Stimulated activated CD8-positive, alpha-beta memory T cell treated with anti-CD3 and anti-CD28 coated beads, Interleukin-12 subunit alpha, Interleukin-12 subunit beta, amount 100 ng/mL, for 24 hours (primary cell): ENCODE results near the gene HSF2.

Experiments used
- DNase-seq: peaks from one replicate; pipeline ENCODE4 v3.0.0-alpha.2; 2020; ENCODE audit errors: extremely low read depth

HSF2 gene

DNA sequence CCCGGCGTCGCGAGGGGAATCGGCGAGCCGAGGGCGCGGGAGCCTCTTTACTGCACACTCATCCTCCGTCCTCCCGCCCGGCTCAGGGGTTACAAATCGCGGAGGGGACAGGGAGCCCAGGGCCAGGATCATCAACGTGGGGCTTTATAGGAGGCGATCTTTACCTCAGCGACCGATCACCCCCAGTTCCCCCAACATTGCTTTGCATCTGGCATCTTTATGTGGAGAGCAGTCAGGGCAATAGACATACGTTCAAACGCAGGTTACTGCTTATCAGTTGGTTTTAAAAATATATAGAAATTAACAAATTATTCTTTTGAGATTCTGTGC lies 634 bp downstream of the HSF2 start:
- no peak for DNase-seq

DNA sequence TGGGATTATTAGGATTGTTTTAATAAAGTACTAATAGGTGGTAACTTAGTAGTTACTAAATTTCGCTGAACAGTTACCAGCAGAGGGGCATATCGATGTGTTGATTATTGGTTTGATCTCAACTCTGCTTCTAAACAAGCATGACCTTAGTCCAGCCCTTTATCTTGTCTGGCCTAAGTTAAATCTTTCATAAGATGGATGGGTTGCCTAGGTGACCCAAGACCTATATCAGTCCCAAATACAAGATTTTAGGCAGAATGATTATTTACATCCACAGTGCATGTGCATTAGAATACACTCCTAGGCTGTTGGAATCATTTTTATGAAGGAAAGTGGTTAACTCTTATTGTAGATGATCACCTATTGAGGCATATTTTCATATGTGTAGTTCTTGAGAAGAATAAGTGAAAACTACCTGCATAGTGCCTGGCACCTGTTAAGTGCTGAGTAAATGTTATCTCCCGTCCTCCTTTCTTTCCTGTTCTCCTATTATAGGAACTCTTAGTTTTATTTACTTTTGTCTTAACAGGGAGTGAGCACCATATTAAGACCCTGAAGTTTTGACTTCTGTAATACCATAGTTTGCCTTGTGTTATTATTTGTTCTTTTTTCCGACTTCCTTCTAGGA lies 1.1 kb downstream of the HSF2 start:
- no peak for DNase-seq

DNA sequence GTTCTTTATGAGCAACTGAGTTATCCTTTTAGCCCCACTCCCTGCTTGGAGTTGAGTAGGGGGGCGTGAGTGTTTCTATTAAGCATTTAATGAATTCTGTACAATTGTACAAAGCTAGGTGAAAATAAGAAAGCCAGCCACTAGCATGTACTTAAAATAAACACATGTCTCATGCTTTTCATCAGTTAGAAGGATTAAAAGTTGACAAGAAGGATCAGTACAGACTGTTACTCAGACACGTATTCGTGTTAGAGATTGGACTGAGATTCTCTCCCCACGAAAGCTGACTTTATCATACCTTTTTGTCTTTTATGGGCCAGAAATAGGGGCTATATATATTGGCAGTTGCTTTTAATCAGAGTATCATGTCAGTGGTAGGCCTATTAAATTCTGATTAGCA lies 1.7 kb downstream of the HSF2 start:
- no peak for DNase-seq

DNA sequence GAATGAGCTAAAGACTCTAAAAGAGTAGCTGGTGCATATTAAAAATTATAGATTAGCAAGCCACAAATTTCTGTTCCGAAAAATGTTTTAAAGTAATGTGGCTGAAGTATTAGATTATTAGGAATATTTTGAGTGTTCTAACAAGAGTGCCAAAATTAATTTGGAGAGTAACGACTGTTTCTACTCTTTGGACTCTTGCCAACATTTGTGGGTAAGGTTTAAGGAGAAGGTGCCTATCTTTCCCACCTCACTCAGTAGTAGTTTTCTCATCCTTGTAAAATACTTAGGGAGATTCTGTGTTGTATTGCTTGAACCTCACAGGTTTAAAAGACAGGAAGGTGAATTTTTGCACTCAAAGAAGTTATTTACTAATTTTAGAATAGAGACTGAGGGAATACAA lies 5.0 kb downstream of the HSF2 start:
- no peak for DNase-seq

DNA sequence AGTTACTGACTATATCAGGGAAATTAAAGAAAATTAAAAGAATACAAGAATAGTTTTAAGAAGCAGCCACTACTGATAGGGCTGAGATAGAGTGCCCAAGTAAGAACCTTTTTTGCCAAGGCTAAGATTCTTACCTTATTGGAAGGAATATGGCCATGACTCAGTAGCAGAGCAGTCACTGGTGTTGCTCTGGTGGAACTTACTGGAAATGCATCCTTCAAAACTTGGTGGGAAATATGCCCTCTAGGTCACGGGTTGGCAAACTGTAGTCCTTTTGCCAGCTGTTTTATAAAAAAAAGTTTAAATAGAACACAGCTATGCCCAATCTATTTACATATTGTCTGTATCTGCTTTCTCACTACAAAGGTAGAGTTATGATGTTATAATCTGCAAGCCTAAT lies 6.0 kb downstream of the HSF2 start:
- DNase-seq, result no peak

DNA sequence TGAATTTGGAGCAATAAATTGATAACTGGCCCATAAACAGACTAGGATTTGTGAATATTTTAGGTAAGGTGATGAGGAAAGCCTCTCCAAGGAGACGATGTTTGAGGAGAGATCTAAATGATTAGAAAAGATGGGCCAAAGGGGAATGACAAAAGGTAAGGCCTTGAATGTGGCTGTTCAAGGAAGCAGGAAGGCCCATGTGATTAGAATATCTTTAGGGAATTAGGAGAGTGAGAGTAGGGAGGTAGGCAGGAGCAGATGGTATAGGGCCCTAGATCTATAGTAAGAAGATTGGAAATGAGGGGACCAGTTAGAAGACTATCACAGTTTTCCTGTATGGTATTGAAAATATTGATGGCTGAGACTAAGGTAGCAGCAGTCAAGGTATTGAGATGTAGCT lies 6.7 kb downstream of the HSF2 start:
- no peak for DNase-seq

DNA sequence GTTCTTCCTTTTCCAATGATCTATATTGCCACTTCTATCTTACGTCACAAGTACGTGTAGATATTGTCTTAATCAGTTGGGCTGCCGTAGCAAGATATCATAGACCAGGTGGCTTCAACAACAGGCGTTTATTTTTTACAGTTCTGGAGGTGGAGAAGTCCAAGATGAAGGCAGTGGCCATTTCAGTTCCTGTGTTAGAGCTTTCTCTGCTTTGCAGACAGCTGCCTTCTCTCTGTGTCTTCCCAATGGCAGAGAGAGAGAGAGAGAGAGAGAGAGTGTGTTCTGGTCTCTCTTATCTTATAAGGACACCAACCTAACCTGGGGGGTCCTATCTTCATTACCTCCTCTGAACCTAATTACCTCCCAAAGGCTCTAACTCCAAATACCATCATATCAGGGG lies 8.3 kb downstream of the HSF2 start:
- DNase-seq, result no peak

DNA sequence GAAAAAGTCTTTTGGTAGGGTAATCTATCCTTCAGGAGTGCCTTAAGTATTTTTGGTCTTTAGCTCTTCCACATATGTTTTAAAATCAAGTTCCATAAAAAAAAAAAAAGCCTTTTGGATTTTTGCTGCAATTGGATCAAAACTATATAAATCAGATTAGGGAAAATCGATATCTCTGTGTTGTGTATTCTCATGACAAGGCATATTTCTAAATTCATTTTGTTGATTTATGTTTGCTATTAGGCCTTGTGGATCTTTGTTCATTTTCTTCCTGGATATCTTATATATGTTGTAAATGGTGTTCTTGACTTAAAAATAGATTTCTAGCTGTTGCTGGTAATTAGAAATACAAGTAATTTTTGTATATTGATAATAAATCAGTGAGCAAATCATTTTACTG lies 8.8 kb downstream of the HSF2 start:
- no peak for DNase-seq

DNA sequence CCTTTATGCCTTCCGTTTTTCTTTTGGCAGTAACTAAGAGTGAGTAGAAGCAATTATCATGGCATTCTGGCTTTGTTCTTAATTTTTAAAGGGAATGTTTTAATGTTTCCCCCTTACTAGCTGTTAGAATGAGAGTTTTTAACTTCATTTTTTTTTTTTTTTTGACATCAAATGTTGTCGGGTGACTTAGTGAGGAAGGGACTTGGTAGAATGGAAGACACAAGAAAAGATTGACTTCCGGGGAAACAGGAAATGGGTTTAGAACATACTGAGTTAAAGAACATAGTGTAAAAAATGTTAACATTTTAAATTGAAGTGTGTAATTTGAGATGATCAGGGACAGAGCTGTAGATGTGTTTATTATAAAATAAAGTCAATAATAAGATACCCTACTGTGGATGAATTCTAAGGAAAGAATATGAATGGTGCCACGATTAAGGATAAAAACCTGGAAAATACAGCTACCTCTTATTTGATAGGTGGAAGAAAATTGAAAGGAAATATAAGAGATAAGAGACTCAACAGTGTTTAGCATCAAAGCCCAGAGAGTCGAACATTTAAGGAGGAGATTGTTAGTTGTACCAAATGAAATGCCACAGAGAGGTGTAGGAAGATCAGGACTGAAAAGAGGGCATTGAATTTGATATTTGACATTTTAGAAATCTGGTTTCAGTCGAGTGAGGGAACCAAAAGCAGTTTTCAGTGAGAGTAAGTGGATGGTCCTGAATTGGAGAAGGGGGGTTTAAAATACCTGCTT lies 9.4 kb downstream of the HSF2 start:
- DNase-seq, result no peak

DNA sequence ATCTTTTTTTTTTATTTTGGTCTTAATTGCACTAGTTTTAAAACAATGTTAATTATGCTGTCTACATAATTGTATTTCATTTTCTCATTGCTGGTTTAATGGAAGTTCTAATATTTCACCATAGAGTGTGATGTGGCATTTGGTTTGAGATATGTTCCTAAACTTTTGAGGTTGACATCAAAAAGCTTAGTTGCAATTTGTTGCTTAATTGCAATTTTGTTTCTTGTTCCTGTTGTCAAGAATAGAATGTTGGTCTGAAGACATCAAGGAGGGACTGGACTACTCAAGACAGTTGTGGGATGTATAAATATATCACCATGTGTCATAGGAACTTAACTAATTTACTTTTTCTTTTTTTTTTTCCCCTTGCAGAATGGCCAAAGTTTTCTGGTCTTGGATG lies 12.5 kb downstream of the HSF2 start:
- no peak for DNase-seq

DNA sequence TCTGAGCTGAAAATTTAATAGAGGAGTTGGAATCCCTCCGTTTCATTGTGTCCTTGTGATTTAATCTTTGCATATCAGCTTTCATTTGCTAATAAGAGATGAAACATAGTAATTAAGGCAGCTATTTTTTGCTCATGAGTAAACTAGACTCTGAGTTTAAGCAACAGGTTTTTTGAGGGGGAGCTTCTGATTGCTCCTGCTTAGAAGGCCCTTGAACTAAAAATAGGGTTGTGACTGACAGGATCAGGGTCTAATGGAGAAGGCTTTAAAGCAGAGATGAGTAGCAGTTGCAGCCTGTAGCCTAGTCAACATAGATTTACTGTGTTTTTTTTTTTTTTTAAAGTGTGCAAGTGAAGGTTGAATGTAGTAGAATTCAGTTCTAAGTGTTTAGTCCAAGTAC lies 17.4 kb downstream of the HSF2 start:
- no peak for DNase-seq

DNA sequence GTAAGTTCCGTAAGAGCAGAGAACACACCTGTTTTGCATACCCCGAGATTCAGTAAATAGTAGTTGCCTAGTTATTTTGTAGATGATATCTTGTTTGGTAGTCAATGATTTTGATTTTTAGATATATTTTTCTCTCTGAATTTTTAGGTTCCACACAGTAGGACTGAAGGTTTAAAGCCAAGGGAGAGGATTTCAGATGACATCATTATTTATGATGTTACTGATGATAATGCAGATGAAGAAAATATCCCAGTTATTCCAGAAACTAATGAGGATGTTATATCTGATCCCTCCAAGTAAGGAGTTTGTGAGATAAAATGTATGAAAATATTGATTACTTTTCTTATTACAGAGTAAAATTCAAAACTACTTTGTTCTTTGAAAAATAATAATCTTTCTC lies 22.6 kb downstream of the HSF2 start:
- no peak for DNase-seq

DNA sequence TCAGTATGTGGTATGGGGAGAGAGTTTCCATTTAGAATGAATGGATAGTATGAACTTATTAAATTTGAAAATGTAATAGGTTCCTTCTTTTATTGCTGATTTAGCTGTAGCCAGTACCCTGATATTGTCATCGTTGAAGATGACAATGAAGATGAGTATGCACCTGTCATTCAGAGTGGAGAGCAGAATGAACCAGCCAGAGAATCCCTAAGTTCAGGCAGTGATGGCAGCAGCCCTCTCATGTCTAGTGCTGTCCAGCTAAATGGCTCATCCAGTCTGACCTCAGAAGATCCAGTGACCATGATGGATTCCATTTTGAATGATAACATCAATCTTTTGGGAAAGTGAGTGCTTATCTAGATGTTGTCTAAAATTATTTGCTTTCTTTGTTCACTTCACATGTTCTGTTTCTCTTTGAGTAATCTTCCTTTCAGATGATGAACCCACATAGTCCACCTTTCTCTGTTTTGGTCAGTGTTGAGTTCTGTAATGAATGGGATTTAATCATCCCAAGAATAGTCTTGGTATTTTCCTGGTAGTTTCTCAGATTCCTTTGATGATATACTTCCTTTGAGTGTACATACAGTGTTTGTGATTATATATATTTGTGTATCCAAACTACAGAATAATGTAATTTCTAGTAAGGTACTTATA lies 23.3 kb downstream of the HSF2 start:
- no peak for DNase-seq

DNA sequence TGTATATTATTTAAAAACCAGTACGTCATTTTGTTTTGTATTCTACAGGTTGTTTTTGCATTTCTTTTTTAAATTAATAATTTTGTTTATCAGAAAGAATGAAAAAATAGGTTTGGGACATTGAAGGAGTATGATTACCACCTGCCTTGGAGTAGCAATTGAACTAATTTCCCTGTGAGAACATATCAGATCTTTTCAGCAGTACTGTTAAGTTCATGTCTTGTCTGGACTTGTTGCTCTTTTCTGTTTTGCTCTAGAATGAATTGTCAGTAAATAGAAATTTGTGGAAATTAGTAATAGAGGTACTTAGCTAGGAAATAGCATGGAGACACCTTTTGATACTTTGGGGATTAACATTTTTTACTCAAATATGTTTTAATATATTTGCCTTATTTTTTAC lies 24.3 kb downstream of the HSF2 start:
- DNase-seq, result no peak

DNA sequence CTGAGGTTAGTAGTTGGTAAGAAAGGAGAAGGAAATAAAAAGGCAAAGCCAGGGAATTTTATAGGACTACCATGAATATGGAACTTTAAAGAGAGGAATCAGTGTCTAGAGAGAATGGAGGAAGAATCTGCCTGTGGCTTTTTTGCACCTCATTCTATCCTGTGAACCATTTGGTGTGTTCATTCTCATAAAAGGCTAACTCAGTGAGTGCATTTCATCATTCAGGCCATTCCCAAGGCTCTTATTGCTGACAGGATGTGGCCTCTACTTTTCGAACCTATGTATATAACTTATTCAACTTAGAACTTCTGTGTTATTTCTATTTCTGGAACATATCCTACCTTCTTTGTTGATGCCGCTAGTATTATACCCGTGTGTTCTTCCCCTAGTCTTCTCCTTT lies 27.1 kb downstream of the HSF2 start:
- DNase-seq, result no peak

DNA sequence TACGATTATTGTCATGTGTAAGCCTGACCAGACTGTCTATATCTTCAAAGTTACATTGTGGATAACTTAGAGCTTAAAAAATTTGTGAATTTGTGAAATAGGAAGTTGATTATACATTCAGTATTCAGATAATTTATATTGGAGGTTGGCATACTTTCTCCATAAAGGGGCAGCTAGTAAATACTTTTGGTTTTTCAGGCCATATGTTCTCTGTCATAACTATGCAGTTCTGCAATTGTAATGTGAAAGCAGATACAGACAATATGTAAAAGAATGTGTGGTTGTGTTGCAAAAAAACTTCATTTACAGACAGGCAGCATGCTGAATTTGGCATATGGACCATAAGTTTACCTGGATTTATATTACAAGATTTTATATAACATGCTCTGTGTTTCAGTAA lies 29.3 kb downstream of the HSF2 start:
- no peak for DNase-seq

DNA sequence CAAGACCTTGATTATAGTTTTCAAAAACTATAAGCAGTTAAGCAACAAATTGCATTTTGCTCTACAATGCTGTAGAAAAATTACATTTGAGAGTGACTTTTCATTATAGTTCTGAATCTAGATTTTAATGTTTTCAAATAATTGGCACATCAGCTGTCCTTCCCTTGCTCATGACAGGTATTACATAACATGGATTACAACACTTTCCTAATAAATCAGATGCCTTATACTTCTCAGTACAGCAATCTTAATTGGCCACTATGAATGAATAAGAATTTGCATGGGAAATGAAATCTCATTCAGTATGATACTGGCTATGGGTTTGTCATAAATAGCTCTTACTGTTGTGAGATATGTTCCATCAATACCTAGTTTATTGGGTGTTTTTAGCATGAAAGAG lies 29.9 kb downstream of the HSF2 start:
- no peak for DNase-seq

DNA sequence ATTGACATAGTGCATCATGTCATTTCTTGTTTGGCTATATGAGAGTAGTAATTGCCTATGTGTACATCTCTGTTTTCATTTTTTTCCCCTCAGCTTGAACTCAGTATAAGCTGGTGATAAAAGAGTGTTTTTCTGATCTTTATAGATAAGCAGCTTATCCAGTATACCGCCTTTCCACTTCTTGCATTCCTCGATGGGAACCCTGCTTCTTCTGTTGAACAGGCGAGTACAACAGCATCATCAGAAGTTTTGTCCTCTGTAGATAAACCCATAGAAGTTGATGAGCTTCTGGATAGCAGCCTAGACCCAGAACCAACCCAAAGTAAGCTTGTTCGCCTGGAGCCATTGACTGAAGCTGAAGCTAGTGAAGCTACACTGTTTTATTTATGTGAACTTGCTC lies 32.3 kb downstream of the HSF2 start:
- DNase-seq, result no peak

DNA sequence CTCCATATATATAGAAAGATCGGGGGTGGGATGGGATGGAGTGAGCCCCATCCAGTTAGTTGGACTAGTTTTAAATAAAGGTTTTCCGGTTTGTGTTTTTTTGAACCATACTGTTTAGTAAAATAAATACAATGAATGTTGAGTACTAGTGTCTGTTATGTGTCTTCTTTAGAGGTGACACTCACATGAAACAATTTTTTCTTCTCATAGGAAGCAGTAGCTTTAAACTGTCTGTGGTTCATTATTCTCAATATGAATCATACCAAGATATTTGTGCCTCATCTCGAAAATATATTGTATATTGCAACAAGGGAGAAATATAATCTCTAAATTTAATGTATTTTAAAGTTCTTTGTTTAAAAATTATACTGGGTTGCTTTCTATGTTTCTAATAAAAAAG lies 33.4 kb downstream of the HSF2 start:
- DNase-seq, result no peak

DNA sequence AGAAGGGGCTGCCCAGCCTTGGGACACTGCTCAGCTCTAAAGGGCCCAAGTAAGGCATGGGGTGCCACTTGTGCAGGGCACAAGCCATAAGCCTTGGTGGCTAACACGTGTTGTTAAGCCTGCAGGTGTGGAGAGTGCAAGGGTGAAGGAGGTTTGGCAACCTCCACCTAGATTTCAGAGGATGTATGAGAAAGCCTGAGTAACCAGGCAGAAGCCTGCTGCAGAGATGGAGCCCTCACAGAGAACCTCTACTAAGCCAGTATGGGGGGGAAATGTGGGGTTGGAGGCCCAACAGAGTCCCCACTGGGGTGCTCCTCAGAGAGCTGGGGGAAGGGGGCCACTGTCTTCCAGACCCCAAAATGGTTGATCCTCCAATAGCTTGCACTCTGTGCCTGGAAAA lies 39.5 kb downstream of the HSF2 start:
- no peak for DNase-seq

DNA sequence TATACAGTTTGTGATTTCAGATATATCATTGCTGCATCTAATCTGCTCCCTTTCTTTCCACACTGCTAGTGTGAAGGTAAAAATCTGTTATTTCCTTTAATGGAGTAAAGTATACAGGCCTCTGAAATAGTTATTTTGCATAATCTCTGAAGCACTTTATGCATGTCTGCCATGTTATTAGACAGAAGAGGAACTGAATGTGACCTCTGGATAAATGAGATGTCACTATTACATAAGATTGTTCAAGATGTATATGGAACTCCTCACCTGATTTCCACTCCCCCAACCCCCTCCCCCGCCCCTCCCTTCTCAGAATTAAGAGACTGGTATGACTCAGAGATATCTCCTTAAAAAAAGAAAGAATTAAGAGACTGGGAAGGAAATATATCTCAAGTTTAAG lies 45.8 kb downstream of the HSF2 start:
- DNase-seq, result no peak

DNA sequence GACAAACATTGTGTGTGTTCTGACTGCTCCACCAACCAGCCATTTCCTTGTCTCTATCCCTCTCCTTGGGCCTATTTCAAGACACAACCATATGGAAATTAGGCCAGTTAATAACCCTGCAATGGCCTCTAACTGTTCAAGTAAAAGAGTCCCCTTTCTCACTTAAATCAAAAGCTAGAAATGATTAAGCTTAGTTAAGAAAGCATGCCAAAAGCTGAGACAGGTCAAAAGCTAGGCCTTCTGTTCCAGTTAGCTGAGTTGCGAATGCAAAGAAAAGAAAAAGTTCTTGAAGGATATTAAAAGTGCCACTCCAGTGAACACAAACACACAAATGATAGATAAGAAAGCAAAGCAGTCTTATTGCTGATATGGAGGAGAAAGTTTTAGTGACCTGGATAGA lies 49.6 kb downstream of the HSF2 start:
- DNase-seq, result no peak

DNA sequence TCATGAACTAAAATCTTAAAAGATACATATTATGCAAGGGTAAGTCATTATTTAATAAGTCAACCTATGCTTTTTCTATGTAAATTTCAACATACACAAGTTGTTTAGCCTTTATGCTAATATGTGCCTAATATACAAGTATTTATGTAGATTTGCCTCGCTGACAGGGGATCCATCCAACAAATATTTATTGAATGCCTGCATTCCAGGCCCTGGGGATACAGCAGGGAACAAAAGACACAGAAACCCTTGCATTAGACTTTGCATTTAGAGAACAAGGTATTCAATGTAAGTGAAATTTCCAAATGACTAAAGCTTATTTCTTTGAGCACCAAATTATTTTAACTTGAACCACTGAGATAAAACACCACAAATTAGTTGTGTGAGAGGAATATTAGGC lies 53.1 kb downstream of the HSF2 start:
- DNase-seq, result no peak

DNA sequence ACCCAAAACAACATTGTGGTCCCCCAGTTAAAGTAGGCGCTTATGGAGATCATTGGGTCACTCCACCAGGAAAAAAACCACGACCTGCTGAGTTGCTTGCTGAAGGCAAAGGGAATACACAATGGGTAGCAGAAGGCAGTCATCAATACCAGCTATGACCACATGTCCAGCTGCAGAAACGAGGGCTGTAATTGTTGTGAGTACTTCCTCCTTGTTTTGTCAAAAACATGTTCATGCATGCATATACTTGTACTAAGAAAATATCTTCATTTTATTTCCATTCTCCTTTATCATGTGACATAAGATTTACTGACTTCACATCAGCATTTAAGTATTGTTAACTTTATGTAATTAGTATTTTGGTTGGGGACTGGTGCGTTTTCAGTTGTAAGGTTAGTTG lies 55.2 kb downstream of the HSF2 start:
- DNase-seq, result no peak
